Inflammatory macrophage treated with lipopolysaccharide for 4 hours (primary cell): ENCODE data around the gene PIP4K2A.

ENCODE experiments used
- DNase-seq: peaks from one replicate; pipeline ENCODE4 v3.0.0-alpha.2; 2020

Gene PIP4K2A

DNA sequence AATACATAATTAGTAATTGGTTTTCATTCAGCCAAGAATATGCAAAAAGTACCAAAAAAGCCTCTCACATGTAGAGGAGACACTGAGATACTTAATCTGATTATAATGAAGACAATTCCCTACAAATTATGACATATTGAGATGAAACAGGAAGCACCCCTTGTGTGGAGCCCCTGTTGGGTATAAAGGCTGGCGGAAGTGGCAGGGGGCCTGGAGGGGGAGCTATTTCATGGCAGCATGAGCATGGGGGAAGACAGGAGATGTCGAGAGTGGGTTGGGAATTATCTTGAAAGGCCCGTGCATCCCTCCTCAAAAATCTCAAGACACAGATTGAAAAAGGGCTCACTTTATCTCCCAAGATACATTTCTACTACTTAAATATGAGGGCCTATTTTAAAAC lies 96.9 kb downstream of the PIP4K2A start:
- no peak for DNase-seq

DNA sequence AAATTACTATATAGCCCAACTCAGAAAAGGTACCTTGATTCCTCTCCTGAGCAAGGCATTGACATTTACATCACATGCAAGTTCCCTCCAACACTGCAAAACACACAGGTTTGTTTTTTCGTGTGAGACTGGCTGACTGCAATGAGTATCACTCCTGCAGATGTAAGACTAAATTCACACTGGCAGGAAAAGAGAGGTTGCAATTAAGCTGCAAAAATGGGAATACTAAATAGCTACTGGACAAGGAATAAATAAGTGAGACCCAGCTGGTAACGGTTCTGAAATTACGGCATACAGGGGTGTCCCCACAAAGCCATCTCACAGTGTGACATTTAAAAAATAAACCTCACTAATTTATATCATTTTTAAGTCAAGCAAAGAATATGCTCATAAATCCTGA lies 97.3 kb downstream of the PIP4K2A start:
- no peak for DNase-seq

- DNase-seq = peak; percentile 71
Measured at GRCh38 chr10:22615819-22616499, 98.4 kb downstream of the PIP4K2A start.

- DNase-seq = no peak
Measured at GRCh38 chr10:22615101-22615500, 99.3 kb downstream of the PIP4K2A start.

DNA sequence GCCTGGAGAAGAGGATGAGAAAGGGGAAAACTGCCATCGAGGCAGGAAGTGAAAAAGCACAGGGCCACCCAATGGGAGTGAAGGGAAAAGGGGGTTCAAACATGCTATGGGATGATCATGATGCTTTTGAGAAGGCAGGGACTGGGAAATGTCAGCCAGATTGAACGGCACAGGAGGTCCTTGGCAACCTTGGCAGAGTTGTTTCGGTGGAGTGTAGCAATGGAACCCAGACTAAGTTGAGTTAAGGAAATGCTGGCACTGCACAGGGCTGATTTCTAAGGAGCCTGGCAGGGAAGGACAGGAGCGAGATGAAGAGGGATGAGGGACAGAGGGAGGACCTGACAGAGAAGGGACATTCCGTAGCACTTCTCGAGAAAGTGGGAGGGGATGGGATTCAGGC lies 101.4 kb downstream of the PIP4K2A start:
- DNase-seq = no peak

DNA sequence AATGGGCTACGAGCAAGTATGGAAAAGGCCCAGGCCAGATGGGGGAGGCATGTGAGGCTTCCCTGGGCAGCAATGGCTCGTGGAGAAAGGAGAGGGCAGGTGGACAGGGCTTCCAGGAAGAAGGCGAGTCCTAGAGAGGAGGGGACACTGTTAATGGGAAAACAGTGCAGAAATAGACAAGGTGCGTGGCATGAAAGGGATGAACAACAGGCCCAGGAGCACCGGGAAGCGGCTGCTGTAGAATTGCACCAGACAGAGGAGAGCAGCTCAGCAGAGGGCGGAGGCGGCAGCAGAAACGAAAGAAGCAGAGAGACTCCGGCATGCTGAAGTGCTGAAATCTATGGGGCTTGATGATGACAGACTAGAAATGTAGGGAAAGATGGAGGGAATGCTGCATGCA lies 102.1 kb downstream of the PIP4K2A start:
- no peak for DNase-seq

DNA sequence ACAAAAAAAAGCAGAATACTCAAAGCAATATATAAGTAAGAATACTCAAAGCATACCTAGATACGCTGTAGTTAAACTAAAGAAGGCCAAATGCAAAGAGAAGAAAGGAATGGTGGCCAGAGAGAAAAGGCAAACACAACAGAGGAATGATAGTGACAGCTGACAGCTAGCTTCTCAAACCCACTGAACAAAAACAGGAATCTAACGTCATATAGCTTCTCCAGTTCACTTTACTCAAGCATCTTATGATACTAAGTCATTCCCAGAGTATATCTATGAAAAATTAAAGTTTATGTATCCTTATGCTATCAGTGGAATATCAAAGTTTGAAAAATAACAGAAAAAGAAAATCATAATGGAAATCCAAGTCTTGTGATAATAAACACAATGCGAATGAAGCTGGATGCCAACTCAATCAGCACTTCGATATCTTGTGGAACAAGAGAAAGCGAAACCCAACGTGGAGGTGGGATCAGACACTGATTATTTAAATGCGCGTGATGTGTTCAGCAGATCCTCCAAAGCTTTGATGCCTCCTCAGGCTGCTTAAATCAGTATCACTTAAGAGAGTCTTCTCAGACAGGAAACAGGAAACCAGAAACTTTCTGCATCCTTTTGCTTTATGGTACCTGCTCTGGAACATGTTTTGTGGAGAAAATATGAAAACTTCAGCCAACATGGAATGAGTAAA lies 102.8 kb downstream of the PIP4K2A start:
- peak; percentile 21 for DNase-seq

GRCh38 chr10:22610610-22611009 lies 103.8 kb downstream of the PIP4K2A start:
- DNase-seq = no peak

GRCh38 chr10:22609719-22610465 lies 104.5 kb downstream of the PIP4K2A start:
- DNase-seq = peak; percentile 43

DNA sequence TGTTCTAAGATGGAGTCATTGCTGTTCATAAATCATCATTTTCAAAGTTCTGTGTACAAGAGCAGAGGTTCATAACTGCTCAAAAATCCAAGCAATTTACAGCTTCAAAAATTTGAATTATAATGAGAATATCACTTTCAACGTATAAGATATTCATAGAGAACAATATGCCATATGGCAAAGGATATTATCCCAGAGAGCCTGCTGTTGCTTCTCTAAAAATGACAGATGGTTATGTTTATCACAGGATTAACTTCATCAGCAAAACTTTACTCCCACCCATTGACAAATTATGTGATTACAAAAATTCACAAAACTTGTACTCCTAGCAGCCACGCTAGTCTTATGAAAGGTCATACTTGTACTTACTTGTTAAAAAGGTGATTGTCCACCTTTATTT lies 105.1 kb downstream of the PIP4K2A start:
- DNase-seq = no peak

DNA sequence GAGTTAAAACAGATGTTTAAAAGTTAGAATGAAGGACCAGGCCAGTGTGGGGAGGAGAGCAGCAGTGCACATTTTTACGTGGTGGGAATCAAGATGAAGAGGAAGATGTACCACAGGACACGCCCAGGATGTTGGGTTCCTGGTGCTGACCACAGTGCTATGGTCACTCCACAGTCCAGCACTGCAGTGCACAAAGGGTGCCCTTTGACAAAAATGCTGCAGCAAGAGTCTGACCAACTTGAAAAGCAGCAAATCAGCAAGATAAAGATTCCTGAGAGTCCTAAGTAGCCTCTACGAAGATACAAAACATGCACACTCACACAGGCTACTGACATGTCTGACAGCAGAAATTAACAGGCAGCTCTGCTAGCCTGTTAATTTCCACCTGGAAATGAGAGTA lies 107.1 kb downstream of the PIP4K2A start:
- DNase-seq = no peak

DNA sequence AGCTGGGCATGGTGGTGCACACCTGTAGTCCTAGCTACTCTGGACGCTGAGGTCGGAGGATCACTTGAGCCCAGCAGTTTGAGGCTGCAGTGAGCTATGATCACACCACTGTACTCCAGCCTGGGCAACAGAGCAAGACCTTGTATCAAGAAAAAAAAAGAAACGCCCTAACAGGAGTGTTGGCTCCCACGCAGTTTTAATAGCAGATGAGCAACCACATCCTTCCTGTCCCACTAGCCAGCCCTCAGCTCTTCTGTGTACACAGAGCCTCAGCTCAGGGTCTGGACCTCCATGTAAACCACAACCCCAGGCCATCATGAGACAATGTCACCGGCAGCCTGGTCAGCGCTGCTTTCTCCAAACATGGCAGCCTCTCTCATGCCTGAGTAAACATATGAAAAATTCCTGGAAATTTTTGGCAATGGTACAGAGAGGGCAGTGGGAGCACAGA lies 108.2 kb downstream of the PIP4K2A start:
- peak; percentile 81 for DNase-seq

DNA sequence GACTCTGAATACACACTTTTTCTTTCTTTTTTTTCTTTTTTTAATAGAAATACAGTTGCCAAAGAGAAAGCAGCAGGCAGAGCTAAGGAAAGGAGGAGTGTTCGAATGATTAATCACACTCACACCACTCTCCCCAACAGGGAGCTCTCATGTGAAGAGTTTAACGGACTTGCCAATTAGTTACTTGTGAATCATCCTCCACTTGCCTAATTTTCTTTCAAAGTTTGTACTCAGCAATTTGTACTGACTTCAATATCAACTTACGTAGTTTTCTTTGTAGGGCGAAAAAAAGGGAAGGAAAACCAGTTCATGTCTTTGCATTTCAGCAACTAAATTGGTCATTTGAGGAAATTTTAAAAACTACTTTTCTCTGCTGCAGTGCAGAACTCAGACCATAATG lies 109.2 kb downstream of the PIP4K2A start:
- DNase-seq = peak; percentile 96

DNA sequence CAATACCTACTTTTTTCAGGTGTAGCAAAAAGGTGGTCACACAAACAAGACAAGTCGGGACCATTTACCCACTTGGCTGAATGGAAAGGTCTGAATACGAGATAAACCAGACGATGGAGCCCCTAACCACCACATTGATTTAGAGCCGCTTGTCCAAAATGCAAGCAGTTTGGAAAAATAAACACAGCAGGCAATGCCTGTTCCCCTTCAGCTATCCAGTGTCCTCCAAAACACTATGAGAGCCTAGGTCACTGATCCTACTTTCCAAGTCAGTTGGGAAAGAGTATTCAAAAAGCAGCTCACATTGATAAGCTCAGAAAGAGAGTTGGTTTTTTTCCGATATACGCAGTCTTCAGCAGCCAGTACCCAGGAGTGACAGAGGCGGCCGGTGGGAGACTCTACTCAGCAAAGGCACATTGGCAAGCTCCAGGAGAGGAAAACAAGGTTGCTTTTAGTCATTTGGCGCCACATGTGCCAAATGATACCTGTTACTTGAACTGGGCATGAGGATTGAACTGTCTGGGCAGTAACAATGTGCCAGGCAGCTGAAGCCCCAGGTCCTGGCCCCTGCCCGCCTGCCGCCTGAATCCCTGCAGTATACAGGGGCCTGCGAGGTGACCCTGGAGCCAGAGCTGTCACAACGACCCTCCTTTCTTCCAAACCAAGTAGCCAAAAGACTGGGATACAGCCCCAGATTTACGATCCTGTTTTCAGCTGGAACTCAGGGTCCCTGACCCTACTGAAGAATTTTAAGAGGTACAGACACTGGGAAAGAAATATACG lies 109.8 kb downstream of the PIP4K2A start:
- no peak for DNase-seq

DNA sequence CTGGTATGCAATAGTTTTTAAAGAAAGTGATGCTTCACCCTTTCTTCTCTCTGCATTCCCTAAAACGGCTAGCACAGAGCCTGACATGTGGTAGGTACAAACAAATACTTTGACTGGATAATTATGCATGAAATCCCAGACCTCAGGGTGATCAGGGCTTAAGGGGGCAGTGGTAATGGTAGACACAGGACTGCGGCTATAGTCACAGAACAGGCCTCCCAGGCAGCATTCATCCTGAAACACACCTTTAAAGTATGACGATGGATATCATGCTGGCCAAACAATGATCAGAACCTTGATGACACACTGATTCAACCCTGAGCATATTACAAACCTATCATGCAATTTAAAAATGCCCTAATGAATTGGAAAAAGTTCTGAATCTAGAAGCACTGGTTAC lies 110.8 kb downstream of the PIP4K2A start:
- DNase-seq = no peak

DNA sequence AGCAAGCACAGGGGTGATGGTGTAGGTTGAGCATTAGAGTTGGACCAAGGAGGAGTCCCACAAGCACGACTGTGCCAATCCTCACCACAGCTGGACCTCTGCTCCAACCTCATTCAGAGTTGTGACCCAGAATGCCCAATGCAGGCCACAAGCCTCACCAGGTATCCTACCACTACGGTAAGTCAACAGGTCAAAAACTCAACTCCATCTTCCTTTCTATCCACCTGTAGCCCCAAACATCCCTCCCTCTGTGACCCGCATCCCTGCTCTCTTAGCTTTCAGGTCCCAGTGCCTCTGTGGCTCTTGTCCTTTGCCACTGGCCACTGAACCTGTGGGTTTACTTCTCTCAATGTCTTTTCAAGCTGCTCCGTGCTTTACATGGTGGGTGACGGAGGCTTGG lies 112.8 kb downstream of the PIP4K2A start:
- DNase-seq = no peak

GRCh38 chr10:22599636-22600228 lies 114.6 kb downstream of the PIP4K2A start:
- no peak for DNase-seq

GRCh38 chr10:22599048-22599561 lies 115.3 kb downstream of the PIP4K2A start:
- peak; percentile 35 for DNase-seq

GRCh38 chr10:22598478-22598877 lies 115.9 kb downstream of the PIP4K2A start:
- peak; percentile 80 for DNase-seq

- DNase-seq = no peak
Measured at GRCh38 chr10:22597138-22597537, 117.2 kb downstream of the PIP4K2A start.

DNA sequence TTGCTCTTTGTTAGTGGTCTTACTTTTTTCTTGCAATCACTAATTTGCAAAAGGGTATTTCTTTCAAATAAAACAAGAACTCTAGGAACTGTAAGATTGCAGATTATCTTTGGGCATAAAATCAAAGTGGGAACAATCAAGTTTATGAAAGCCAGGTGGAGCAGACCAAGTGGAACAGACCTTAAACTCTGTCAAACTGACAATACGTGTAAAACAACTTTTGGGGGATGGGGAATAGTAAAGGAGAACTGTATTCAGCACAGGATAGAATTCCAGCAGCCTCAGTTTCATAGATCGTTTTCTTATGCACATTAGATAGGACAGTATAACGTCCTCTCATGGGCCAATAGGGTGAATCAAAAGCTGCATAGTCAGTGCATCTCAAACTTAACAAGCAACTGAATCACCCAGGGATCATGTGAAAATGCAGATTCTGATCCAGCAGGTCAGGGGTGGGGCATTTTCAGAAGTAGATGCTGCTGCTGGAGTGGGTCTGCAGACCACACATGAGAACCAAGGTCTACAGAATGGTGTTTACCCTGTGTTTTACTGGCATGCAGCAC lies 120.7 kb downstream of the PIP4K2A start:
- DNase-seq = no peak

- DNase-seq = no peak
Measured at GRCh38 chr10:22593026-22593425, 121.4 kb downstream of the PIP4K2A start.
